Measurements from ENCODE around the gene PPP1R3E.
"Not testable (repeated sequence)": the region's sequence is repeated elsewhere in the genome, so short reads cannot be mapped to it uniquely, and the experiment has no call there.

Gene PPP1R3E

GRCh38 chr14:23284654-23285529 lies 17.8 kb downstream of the PPP1R3E start:
- DNase-seq (ENCODE audit: extremely low read depth, low read depth): no peak
- H3K4me3 ChIP-seq (replicated peaks; ENCODE audit: low read depth, low read length): peak overlapping the region; percentile 89
- no peak for TF ChIP-seq CTCF (IDR thresholded peaks at IDR 0.05; ENCODE audit: low read depth, low read length, missing control alignments)

DNA sequence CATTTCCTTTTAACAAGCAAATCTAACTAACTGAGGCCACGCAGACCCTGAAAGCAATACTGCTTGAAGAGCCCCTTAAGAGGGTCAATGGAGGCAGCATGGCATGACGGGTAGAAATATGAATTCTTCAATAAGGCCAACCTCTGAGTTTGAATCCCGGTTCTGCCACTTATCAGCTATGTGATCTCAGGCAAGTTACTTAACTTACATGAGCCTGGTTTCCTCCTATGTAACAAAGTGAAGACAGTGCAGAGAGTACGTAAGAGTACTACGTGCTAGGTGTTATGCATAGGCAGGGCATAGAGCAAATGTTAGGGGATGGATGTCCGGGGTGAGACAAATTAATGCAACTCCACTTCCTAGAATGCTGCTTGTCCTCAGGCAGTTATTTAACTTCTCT lies 21.4 kb downstream of the PPP1R3E start:
- no peak overlapping the region for H3K4me3 ChIP-seq (replicated peaks; ENCODE audit: low read depth, low read length)
- DNase-seq (ENCODE audit: extremely low read depth, low read depth): no peak
- TF ChIP-seq CTCF (IDR thresholded peaks at IDR 0.05; ENCODE audit: low read depth, low read length, missing control alignments): no peak

DNA sequence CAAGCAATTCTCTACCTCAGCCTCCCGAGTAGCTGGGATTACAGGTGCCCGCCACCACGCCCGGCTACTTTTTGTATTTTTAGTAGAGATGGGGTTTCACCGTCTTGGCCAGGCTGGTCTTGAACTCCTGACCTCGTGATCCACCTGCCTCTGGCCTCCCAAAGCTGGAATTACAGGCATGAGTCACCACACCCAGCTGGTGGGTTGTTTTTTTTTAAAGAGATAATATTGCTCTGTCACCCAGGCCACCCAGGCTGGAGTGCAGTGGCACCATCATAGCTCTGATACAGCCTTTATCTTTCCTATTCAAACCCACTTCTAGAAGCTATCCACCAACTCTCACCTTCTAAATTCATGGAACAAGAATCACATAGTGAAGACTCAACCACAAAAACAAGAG lies 24.7 kb downstream of the PPP1R3E start:
- not testable (repeated sequence) for DNase-seq (ENCODE audit: extremely low read depth, low read depth); H3K4me3 ChIP-seq (replicated peaks; ENCODE audit: low read depth, low read length)

- TF ChIP-seq CTCF (IDR thresholded peaks at IDR 0.05; ENCODE audit: low read depth, low read length, missing control alignments): no peak
- no peak overlapping the region for H3K4me3 ChIP-seq (replicated peaks; ENCODE audit: low read depth, low read length)
- DNase-seq (ENCODE audit: extremely low read depth, low read depth): no peak
These were observed 25.5 kb downstream of the PPP1R3E start for GRCh38 chr14:23277189-23277588.

GRCh38 chr14:23275412-23275811 lies 27.2 kb downstream of the PPP1R3E start:
- TF ChIP-seq CTCF (IDR thresholded peaks at IDR 0.05; ENCODE audit: low read depth, low read length, missing control alignments): no peak
- no peak for DNase-seq (ENCODE audit: extremely low read depth, low read depth)
- no peak overlapping the region for H3K4me3 ChIP-seq (replicated peaks; ENCODE audit: low read depth, low read length)

- TF ChIP-seq CTCF (IDR thresholded peaks at IDR 0.05; ENCODE audit: low read depth, low read length, missing control alignments): no peak
- DNase-seq (ENCODE audit: extremely low read depth, low read depth): no peak
These were observed 33.5 kb downstream of the PPP1R3E start for GRCh38 chr14:23269193-23269592.

DNA sequence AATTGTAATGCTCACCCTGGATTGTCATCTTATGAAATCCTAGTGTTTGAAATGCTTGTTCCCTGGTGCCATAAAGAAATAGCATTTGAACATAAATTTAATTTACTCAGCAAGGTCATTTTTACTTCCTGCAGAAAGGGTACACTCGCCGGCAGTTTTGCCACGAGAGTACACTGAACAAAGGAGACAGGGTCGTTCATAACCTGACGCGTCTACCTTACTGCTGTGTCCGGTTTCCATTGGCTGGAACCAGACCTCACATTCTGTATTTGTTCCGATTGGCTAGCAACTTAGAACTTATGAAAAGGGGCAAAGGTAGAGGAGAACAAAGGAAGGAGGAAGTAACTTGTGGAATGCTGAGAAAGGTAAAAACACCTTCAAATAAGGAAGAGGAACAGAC lies 41.8 kb downstream of the PPP1R3E start:
- DNase-seq (ENCODE audit: extremely low read depth, low read depth); H3K4me3 ChIP-seq (replicated peaks; ENCODE audit: low read depth, low read length): not testable (repeated sequence)

More at GRCh38 chr14:23269193-23269592, 33.5 kb downstream of the PPP1R3E start:
- no peak overlapping the region for H3K4me3 ChIP-seq (replicated peaks; ENCODE audit: low read depth, low read length)

DNA sequence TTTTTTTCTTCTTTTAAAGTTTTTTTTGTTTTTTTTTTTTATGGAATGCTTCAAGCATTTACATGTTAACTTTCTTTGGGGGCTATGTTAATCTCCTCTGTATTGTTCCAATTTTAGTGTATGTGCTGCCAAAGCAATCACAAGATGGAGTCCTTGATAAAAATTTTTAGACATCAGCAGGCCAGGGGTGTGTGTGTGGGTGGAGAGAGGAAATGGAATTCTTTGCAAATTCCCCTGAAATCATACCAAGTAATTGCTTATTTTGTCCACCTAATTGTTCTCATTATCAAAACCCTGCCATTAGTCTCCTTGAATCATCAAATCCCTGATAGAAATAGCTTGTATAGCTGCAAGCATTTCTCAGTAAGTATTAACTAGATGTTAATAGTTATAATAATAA lies 43.2 kb downstream of the PPP1R3E start:
- TF ChIP-seq CTCF (IDR thresholded peaks at IDR 0.05; ENCODE audit: low read depth, low read length, missing control alignments): no peak
- no peak for DNase-seq (ENCODE audit: extremely low read depth, low read depth)
- no peak overlapping the region for H3K4me3 ChIP-seq (replicated peaks; ENCODE audit: low read depth, low read length)
